KOPT-K1 (cell line): ENCODE data around the gene FNDC3A.

ENCODE experiments used
- H3K27ac ChIP-seq: fragments of 200-600 bp; sonication (generic); 2 replicates; pipeline ENCODE4 v1.5.1; 2016; ENCODE audit warnings: antibody characterized with exemption, mild to moderate bottlenecking, low read depth, low read length; ENCODE audit not compliant: poor library complexity, severe bottlenecking
- H3K36me3 ChIP-seq: fragments of 200-600 bp; sonication (generic); 2 replicates; pipeline ENCODE4 v1.5.1; 2017; ENCODE audit warnings: antibody characterized with exemption, mild to moderate bottlenecking, low read length, moderate library complexity; ENCODE audit not compliant: insufficient read depth
- H3K9me3 ChIP-seq: fragments of 200-600 bp; sonication (generic); 2 replicates; pipeline ENCODE4 v1.5.1; 2017; ENCODE audit warnings: antibody characterized with exemption, low read length, mild to moderate bottlenecking; ENCODE audit not compliant: insufficient read depth, poor library complexity, severe bottlenecking

The FNDC3A gene

GRCh38 chr13:49217962-49218492 lies 242.3 kb downstream of the FNDC3A start:
- no peak overlapping the region for H3K27ac ChIP-seq
- no peaks in the 10 kb centered on the region for H3K36me3 ChIP-seq
- H3K9me3 ChIP-seq: no peaks in the 10 kb centered on the region

- Histone ChIP-seq H3K27ac (no peak overlapping the region), H3K9me3 (no peaks in the 10 kb centered on the region), H3K36me3 (no peaks in the 10 kb centered on the region)
These were observed 242.9 kb downstream of the FNDC3A start for GRCh38 chr13:49218493-49219051.

- Histone ChIP-seq H3K27ac (no peak overlapping the region), H3K9me3 (no peaks in the 10 kb centered on the region), H3K36me3 (no peaks in the 10 kb centered on the region)
These were observed 243.9 kb downstream of the FNDC3A start for GRCh38 chr13:49219647-49220035.

- Histone ChIP-seq H3K9me3 (no peaks in the 10 kb centered on the region), H3K36me3 (no peaks in the 10 kb centered on the region), H3K27ac (no peak within 1 kb of the TSS)
These were observed 244.5 kb downstream of the FNDC3A start, which contains the start of gene MLNR for GRCh38 chr13:49220036-49220855. Gene MLNR (plus strand): TSS chr13:49220338. CDS start chr13:49220338, 0 bp downstream.

GRCh38 chr13:49220856-49221589 lies 245.3 kb downstream of the FNDC3A start:
- Histone ChIP-seq H3K36me3 (no peaks in the 10 kb centered on the region), H3K27ac (no peak overlapping the region), H3K9me3 (no peaks in the 10 kb centered on the region)

GRCh38 chr13:49221590-49221965 lies 245.9 kb downstream of the FNDC3A start:
- no peak overlapping the region for H3K27ac ChIP-seq
- H3K9me3 ChIP-seq: no peaks in the 10 kb centered on the region
- no peaks in the 10 kb centered on the region for H3K36me3 ChIP-seq

- H3K36me3 ChIP-seq: no peaks in the 10 kb centered on the region
- H3K27ac ChIP-seq: no peak overlapping the region
- H3K9me3 ChIP-seq: no peaks in the 10 kb centered on the region
These were observed 249.7 kb downstream of the FNDC3A start for GRCh38 chr13:49225223-49226042.

- no peaks in the 10 kb centered on the region for H3K36me3 ChIP-seq
- H3K27ac ChIP-seq: no peak overlapping the region
- no peaks in the 10 kb centered on the region for H3K9me3 ChIP-seq
These were observed 250.9 kb downstream of the FNDC3A start for GRCh38 chr13:49226613-49227012.

GRCh38 chr13:49234741-49235140 lies 259.0 kb downstream of the FNDC3A start:
- no peaks in the 10 kb centered on the region for H3K9me3 ChIP-seq
- no peaks in the 10 kb centered on the region for H3K36me3 ChIP-seq
- no peak overlapping the region for H3K27ac ChIP-seq

- Histone ChIP-seq H3K27ac (no peak overlapping the region), H3K9me3 (no peaks in the 10 kb centered on the region), H3K36me3 (no peaks in the 10 kb centered on the region)
These were observed 260.2 kb downstream of the FNDC3A start for GRCh38 chr13:49235856-49236431.

GRCh38 chr13:49238621-49239020 lies 262.9 kb downstream of the FNDC3A start:
- H3K36me3 ChIP-seq: no peaks in the 10 kb centered on the region
- H3K27ac ChIP-seq: no peak overlapping the region
- peaks cover 9% of the 10 kb centered on the region for H3K9me3 ChIP-seq

- peaks cover 9% of the 10 kb centered on the region for H3K9me3 ChIP-seq
- H3K36me3 ChIP-seq: no peaks in the 10 kb centered on the region
These were observed 264.3 kb downstream of the FNDC3A start for GRCh38 chr13:49240017-49240416.

GRCh38 chr13:49241296-49241695 lies 265.6 kb downstream of the FNDC3A start:
- no peaks in the 10 kb centered on the region for H3K36me3 ChIP-seq
- H3K27ac ChIP-seq: no peak overlapping the region
- peaks cover 9% of the 10 kb centered on the region for H3K9me3 ChIP-seq

More at GRCh38 chr13:49240017-49240416, 264.3 kb downstream of the FNDC3A start:
- H3K27ac ChIP-seq: no peak overlapping the region

- Histone ChIP-seq H3K27ac (no peak overlapping the region), H3K9me3 (peaks cover 9% of the 10 kb centered on the region)
These were observed 269.4 kb downstream of the FNDC3A start for GRCh38 chr13:49245101-49245500.

More at GRCh38 chr13:49245101-49245500, 269.4 kb downstream of the FNDC3A start:
- H3K36me3 ChIP-seq: peaks cover 3% of the 10 kb centered on the region; the same call in 1 of the 2 replicates
